ENCODE results near the gene NAA10. TPM values are rescaled to one million over a fixed set of nuclear protein-coding genes. Genes with fewer than 3 reads are reported as not detected.

The NAA10 gene
- total RNA-seq, 1 experiment from 2014 or later: 119 TPM

DNA sequence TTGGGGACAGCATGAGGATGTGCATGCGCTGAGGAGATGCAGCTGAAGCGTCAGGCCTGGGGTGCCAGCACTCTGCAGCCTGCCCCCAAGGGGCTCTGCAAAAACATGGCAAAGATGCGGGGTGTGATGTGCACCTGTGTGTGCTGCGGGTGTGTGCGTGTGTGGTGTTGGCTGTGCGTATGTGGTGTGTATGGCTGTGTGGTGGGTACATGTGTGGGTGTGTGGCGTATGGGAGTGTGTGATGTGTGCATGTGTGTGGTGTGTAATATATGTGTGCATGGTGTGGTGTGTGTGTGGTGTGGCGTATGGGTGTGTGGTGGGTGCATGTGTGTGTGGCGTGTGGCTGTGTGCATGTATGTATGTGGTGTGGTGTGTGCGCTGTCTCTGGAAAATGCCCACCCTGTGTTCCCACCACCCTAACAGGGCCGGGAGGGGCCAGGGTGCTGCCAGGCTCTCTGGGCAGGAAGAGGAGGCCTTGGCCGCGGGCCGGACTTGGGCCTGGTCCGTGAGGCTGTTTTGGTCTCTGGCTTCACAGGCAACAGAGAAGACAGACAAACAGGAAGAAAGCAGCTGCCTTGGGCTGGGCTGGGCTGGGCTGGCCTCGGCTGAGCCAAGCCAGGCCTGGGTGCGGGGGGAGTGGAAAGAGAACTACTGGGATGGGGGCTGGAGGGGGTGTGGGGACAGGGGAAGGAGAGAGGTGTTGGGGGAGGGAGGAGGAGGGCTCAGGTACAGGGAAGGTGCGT is 31.4 kb downstream of the NAA10 start:
- DNase-seq (ENCODE audit: low read depth): no peak
- in situ Hi-C loops (cut with HindIII; ENCODE audit: low pct_unique_long_range_greater_than_20kb, low sequenced_read_pairs): no loop called here

GRCh38 chrX:153902385-153902784 is 32.5 kb downstream of the NAA10 start:
- in situ Hi-C loops (cut with HindIII; ENCODE audit: low pct_unique_long_range_greater_than_20kb, low sequenced_read_pairs): no loop called here
- DNase-seq (ENCODE audit: low read depth): no peak

DNA sequence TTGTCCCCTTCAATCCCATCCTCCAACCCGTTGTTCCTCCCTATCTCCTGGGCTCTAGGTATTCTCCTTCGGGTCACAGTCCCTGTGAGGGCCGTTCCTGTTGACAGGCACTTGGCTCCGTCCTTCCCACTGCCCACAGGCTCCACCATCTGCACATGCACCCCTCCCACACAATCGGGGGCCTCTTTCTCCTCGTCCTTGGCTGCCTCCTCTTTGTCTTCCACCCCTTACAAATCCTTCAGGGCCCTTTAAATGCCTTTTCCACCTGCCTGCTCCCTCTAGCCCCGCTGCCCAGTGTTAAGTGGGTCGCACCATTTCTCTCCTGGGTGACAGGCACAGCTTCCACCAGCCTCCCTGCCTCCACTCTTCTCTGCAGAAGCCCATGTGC is 33.1 kb downstream of the NAA10 start:
- DNase-seq (ENCODE audit: low read depth): no peak
- in situ Hi-C loops (cut with HindIII; ENCODE audit: low pct_unique_long_range_greater_than_20kb, low sequenced_read_pairs): no loop called here

DNA sequence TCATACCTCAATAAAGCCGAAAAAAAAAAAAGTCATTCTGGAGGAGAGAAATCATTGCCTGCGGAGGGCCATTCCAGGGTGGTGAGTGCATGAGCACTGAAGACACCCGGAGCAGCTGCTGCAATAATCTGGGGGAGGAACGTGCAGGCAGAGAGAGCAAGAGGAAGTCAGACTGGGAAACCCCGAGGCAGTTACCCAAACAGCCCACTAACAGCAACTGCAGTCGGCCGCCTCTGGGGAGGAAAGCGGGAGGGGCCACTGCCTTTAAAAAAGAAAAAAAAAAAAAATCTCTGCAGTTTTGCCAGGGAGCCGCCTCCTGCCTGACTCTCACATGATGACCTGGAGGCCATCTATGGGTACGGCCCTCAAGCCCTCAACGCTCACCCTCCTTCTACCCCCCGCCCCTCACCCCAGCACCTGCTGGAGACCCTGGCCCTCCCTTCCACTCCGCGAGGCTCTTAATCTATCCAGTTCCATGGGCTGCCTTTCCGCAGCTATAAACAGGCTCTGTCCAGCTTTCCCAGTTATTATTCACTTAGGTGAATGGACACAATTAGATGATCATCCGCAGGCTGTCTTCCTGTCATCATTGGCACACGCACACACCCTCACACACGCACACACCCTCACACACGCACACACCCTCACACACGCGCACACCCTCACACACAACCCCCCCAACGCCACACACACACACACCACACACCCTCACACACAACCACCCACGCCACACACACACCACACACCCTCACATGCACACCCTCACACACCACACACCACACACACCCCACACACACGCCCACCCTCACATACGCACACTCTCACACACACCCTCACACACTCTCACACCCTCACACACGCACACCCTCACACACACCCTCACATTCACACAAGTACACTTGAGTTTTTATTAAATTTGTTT is 33.7 kb downstream of the NAA10 start:
- in situ Hi-C loops (cut with HindIII; ENCODE audit: low pct_unique_long_range_greater_than_20kb, low sequenced_read_pairs): no loop called here
- peak; percentile 81 for DNase-seq (ENCODE audit: low read depth)

GRCh38 chrX:153897899-153898298 is 36.9 kb downstream of the NAA10 start:
- in situ Hi-C loops (cut with HindIII; ENCODE audit: low pct_unique_long_range_greater_than_20kb, low sequenced_read_pairs): no loop called here
- no peak for DNase-seq (ENCODE audit: low read depth)

DNA sequence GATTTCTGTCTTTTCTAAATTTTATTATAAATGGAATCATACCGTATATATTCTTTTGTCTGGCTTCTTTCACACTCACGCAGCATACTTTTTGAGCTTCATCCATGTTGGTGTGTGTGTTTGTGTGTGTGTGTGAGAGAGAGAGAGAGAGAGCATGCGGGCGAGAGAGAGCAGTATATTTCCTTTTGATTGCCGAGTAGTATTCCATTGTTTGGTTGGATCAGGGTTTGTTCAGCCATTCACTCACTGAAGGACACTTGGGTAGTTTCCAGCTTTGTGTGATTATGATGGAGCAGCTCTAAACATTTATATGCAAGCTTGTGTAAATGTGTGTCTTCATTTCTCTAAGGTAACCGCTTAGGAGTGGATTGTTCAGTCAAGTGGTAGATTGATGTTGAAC is 45.7 kb downstream of the NAA10 start:
- no peak for DNase-seq (ENCODE audit: low read depth)
- in situ Hi-C loops (cut with HindIII; ENCODE audit: low pct_unique_long_range_greater_than_20kb, low sequenced_read_pairs): no loop called here

DNA sequence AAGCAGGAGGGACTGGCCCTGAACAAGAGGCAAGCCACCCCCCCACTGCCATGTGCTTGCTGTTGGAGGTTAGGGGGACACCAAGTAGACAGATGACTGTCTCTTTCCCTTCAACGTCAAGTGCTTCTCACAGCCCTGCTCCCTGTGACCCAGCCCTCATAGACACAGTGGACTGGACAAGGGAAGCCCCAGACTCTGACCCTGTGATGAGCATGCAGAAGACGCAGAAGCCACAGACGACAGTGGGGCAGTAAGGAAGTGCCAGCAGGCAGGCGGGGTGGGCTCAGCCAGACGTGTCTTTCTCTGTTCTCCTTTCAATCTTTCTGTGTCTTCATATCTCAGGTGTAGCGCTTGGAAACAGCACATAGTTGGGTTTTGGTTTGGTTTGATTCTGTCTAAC is 46.5 kb downstream of the NAA10 start:
- DNase-seq (ENCODE audit: low read depth): no peak
- in situ Hi-C loops (cut with HindIII; ENCODE audit: low pct_unique_long_range_greater_than_20kb, low sequenced_read_pairs): no loop called here

- no peak for DNase-seq (ENCODE audit: low read depth)
- in situ Hi-C loops (cut with HindIII; ENCODE audit: low pct_unique_long_range_greater_than_20kb, low sequenced_read_pairs): no loop called here
Observed at GRCh38 chrX:153887385-153887784, 47.5 kb downstream of the NAA10 start.

- in situ Hi-C loops (cut with HindIII; ENCODE audit: low pct_unique_long_range_greater_than_20kb, low sequenced_read_pairs): no loop called here
- peak; percentile 79 for DNase-seq (ENCODE audit: low read depth)
Observed at GRCh38 chrX:153886915-153887314, 47.9 kb downstream of the NAA10 start.

- in situ Hi-C loops (cut with HindIII; ENCODE audit: low pct_unique_long_range_greater_than_20kb, low sequenced_read_pairs): no loop called here
- peak; percentile 51 for DNase-seq (ENCODE audit: low read depth)
Observed at GRCh38 chrX:153885968-153886903, 48.6 kb downstream of the NAA10 start, which contains the start of gene L1CAM. L1CAM (minus strand) TSS chrX:153886173; CDS start chrX:153875836, 10,337 bp downstream.

GRCh38 chrX:153885208-153885787 is 49.5 kb downstream of the NAA10 start:
- in situ Hi-C loops (cut with HindIII; ENCODE audit: low pct_unique_long_range_greater_than_20kb, low sequenced_read_pairs): no loop called here

GRCh38 chrX:153884590-153884989 is 50.2 kb downstream of the NAA10 start:
- in situ Hi-C loops (cut with HindIII; ENCODE audit: low pct_unique_long_range_greater_than_20kb, low sequenced_read_pairs): no loop called here
- peak; percentile 32 for DNase-seq (ENCODE audit: low read depth)

More at GRCh38 chrX:153885208-153885787, 49.5 kb downstream of the NAA10 start:
- no peak for DNase-seq (ENCODE audit: low read depth)

DNA sequence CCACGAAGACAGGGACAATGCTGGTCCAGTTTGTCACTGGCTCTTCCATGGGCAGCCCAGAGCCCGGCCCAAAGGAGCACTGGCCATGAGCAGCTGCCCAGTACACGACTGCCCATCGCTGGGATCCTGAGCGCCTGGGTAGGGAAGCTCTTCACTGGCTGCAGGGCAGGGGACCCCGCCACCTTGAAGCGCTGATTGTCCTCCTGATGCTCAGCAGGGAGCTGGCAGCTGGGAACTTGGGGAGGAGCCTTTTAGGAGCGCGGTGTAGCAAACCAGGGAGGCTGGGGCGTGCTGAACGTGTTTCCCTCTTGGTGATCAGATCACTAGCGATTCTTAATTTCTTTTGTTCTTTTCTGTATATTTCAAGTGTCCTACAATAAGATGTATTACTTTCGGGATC is 50.7 kb downstream of the NAA10 start:
- in situ Hi-C loops (cut with HindIII; ENCODE audit: low pct_unique_long_range_greater_than_20kb, low sequenced_read_pairs): no loop called here
- DNase-seq (ENCODE audit: low read depth): no peak

DNA sequence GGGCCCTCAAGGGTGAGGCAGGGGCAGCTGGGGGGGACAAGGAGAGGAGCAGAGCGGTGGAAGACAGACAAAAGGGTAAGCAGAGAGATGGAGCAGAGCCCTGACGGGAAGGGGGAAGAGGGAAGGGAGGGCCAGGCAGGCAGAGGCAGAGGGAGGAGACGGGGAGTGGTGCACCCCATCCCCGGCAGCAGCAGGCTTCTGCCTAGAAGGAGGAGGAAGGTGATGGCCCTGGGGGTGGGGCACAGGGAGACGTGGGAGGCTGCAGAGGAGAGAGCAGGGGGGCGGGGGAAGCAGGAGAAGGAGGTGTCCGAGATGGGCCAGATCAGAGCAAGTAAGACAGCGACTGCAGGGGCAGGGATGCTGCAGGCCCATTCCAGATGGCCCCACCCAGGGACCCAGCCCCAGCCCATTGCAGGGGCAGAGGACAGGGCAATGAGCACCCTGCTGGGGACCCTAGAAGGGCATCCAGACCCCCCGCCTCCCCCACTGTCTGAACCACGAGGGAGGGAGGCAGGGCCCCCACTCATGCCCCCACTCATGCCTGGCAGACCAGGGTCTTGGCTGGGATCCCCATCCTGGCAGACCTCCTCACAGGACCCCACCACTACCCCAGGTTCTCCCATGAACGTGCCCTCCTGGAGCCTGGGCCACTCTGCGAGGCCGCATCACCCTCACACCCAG is 51.5 kb downstream of the NAA10 start:
- DNase-seq (ENCODE audit: low read depth): no peak
- in situ Hi-C loops (cut with HindIII; ENCODE audit: low pct_unique_long_range_greater_than_20kb, low sequenced_read_pairs): no loop called here

GRCh38 chrX:153882557-153882956 is 52.3 kb downstream of the NAA10 start:
- no peak for DNase-seq (ENCODE audit: low read depth)
- in situ Hi-C loops (cut with HindIII; ENCODE audit: low pct_unique_long_range_greater_than_20kb, low sequenced_read_pairs): no loop called here

DNA sequence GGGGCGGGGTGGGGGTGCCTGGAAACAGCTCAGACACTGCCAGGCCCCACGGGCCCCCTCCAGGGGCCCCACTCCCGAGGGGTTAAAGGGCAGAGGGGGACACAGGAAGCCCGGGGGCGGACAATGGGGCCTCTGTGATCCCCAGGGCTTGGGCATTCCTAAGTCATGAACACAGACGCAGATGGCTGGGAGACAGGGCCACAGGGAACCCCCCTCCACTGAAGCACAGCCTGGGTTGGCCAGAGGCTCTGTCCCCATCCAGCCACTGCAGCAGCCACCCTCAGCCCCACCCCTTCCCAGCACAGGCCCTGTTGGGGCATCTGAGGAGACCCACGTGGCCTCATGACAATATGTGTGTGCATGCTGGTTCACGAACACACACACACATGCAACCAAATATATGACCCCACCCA is 52.7 kb downstream of the NAA10 start:
- in situ Hi-C loops (cut with HindIII; ENCODE audit: low pct_unique_long_range_greater_than_20kb, low sequenced_read_pairs): no loop called here
- DNase-seq (ENCODE audit: low read depth): no peak

DNA sequence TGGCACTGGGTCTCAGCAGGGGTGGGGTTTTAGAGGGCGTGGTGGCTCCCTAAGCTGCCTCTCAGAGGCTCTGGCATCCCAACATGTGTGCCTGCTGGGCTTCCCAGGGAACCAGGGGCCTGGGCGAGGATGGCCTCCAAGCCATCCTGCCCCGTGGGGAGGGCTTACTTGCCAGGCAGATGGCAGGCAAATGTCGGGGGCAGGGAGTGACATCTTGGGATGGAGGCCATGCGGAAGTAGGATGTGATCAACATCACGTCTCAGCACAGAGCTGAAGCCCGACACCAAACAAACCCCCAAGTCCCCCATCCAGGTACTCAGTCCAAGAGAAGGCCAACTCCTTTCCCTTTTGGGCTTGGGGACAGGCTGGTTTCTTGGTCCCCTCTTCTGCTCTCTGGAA is 53.6 kb downstream of the NAA10 start:
- in situ Hi-C loops (cut with HindIII; ENCODE audit: low pct_unique_long_range_greater_than_20kb, low sequenced_read_pairs): no loop called here
- DNase-seq (ENCODE audit: low read depth): no peak

DNA sequence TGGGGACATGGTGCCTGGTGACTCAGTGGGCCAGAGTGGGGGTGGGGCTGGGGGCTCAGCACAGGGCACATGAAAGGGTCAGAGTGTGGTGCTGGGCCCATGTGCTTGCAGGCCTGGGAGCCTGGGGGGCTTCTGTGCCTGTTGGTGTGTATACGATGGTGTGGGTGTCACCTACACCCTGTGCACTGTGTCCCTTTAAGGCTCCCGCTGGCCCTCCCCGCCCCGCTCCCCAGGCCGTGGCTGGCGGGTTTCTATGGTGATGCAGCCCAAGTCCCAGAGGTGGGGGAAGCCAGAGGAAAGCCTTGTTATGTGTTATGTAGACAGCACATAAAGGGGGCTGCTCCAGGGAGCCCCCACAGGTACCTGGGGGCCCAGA is 54.4 kb downstream of the NAA10 start:
- in situ Hi-C loops (cut with HindIII; ENCODE audit: low pct_unique_long_range_greater_than_20kb, low sequenced_read_pairs): no loop called here
- DNase-seq (ENCODE audit: low read depth): no peak
